Right ventricle myocardium superior (tissue), 1 donor: ENCODE results near the gene KRTAP13-4. TPM values are rescaled to one million over a fixed set of nuclear protein-coding genes. Genes with fewer than 3 reads are reported as not detected.

Source experiments
- ATAC-seq: fragments of 200-7000 bp; cut with Tn5 transposase; one replicate; pipeline ENCODE4 v1.9.1; 2020; ENCODE audit warnings: mild to moderate bottlenecking; ENCODE audit not compliant: poor library complexity
- DNase-seq: peaks from one replicate; pipeline ENCODE4 v3.0.0-alpha.2; 2020
- intact Hi-C: fragments of 100-400 bp; cut with DNase I; formaldehyde crosslinking; loops from one replicate; pipeline ENCODE4 v1.11.2; 2022
- long read RNA-seq: library from polyadenylated mRNA; unstranded; transcript quantifications from one replicate; pipeline ENCODE4 v2.0.0, GENCODE V29; 2021
- total RNA-seq: library from RNA; stranded (reverse); fragmentation: NEBNext Ultra II Directional; extraction: Animal tissue kit (Norgen Biotek cat#: 25700); gene quantifications from one replicate; pipeline ENCODE4 v1.2.1, GENCODE V29; 2021
- donor health status: DM: no; HTN: yes; CAD: no; lungs with severe emphysema.

Gene KRTAP13-4
- total RNA-seq, result not detected
- long read RNA-seq, result 0 reads

- no peak for DNase-seq
- intact Hi-C loops, result no loop called here
- no peak for ATAC-seq
These were observed at the start of gene KRTAP13-4 for GRCh38 chr21:30430170-30430655. TSS of gene KRTAP13-4 (plus strand) at chr21:30430220. CDS start at chr21:30430276, 56 bp downstream.

GRCh38 chr21:30382201-30382600 is 47.8 kb upstream of the KRTAP13-4 start:
- no peak for DNase-seq
- no peak for ATAC-seq
- intact Hi-C loops, result no loop called here

- intact Hi-C loops, result no loop called here
- peak; percentile 38 for ATAC-seq
- no peak for DNase-seq
These were observed 38.5 kb upstream of the KRTAP13-4 start for GRCh38 chr21:30391492-30392025.

- DNase-seq (no peak), ATAC-seq (no peak)
- intact Hi-C loops, result no loop called here
These were observed 34.3 kb upstream of the KRTAP13-4 start, which contains the start of gene KRTAP13-1 for GRCh38 chr21:30395731-30396130. TSS of gene KRTAP13-1 (plus strand) at chr21:30396031. CDS start at chr21:30396087, 56 bp downstream.

GRCh38 chr21:30408782-30409494 is 21.1 kb upstream of the KRTAP13-4 start:
- ATAC-seq (peak; percentile 68), DNase-seq (peak; percentile 54)
- intact Hi-C loops, result no loop called here

- no peak for ATAC-seq
- intact Hi-C loops, result no loop called here
These were observed 14.0 kb upstream of the KRTAP13-4 start for GRCh38 chr21:30415993-30416392.

GRCh38 chr21:30425826-30426225 is 4.2 kb upstream of the KRTAP13-4 start, which contains the start of gene KRTAP13-3:
TSS of gene KRTAP13-3 (minus strand) at chr21:30425926. CDS start at chr21:30425912, 14 bp downstream.
- intact Hi-C loops, result no loop called here
- no peak for ATAC-seq
- DNase-seq, result no peak

More at GRCh38 chr21:30415993-30416392, 14.0 kb upstream of the KRTAP13-4 start:
- DNase-seq, result no peak

GRCh38 chr21:30426731-30427130 is 3.3 kb upstream of the KRTAP13-4 start:
- no peak for ATAC-seq

GRCh38 chr21:30434033-30434631 is 4.1 kb downstream of the KRTAP13-4 start:
- intact Hi-C loops, result no loop called here
- DNase-seq (no peak), ATAC-seq (no peak)

More at GRCh38 chr21:30426731-30427130, 3.3 kb upstream of the KRTAP13-4 start:
- no peak for DNase-seq
- intact Hi-C loops, result no loop called here

- intact Hi-C loops, result no loop called here
- DNase-seq (no peak), ATAC-seq (no peak)
These were observed 7.1 kb downstream of the KRTAP13-4 start for GRCh38 chr21:30437010-30437565.

- ATAC-seq, result no peak
- intact Hi-C loops, result loop anchor here (10.0 kb wide), 1 partner anchor 295 kb away; no protein-coding TSS in a partner anchor
- DNase-seq, result no peak
These were observed 10.0 kb downstream of the KRTAP13-4 start, which contains the start of gene KRTAP15-1 for GRCh38 chr21:30439975-30440374. TSS of gene KRTAP15-1 (plus strand) at chr21:30440275. CDS start at chr21:30440328, 53 bp downstream.

GRCh38 chr21:30443226-30443625 is 13.2 kb downstream of the KRTAP13-4 start:
- DNase-seq (no peak), ATAC-seq (no peak)
- intact Hi-C loops, result loop anchor here (10.0 kb wide), 1 partner anchor 292 kb away; no protein-coding TSS in a partner anchor

- intact Hi-C loops, result loop anchor here (10.0 kb wide), 1 partner anchor 291 kb away; no protein-coding TSS in a partner anchor
- no peak for DNase-seq
- no peak for ATAC-seq
These were observed 14.2 kb downstream of the KRTAP13-4 start for GRCh38 chr21:30444204-30444603.

- intact Hi-C loops, result loop anchor here (10.0 kb wide), 1 partner anchor 288 kb away; no protein-coding TSS in a partner anchor
These were observed 17.0 kb downstream of the KRTAP13-4 start for GRCh38 chr21:30447056-30447455.

GRCh38 chr21:30448514-30448913 is 18.5 kb downstream of the KRTAP13-4 start:
- intact Hi-C loops, result loop anchor here (10.0 kb wide), 1 partner anchor 286 kb away; no protein-coding TSS in a partner anchor
- DNase-seq (no peak), ATAC-seq (no peak)

More at GRCh38 chr21:30447056-30447455, 17.0 kb downstream of the KRTAP13-4 start:
- no peak for ATAC-seq
- no peak for DNase-seq

GRCh38 chr21:30463713-30464112 is 33.7 kb downstream of the KRTAP13-4 start:
- intact Hi-C loops, result no loop called here
- DNase-seq, result no peak
- ATAC-seq, result no peak

GRCh38 chr21:30468900-30469714 is 39.1 kb downstream of the KRTAP13-4 start:
- ATAC-seq, result no peak
- intact Hi-C loops, result no loop called here

GRCh38 chr21:30478004-30478403 is 48.0 kb downstream of the KRTAP13-4 start:
- intact Hi-C loops, result no loop called here
- no peak for DNase-seq
- ATAC-seq, result no peak

More at GRCh38 chr21:30468900-30469714, 39.1 kb downstream of the KRTAP13-4 start:
- DNase-seq, result no peak
